GM12864 (cell line): Measurements from ENCODE around the gene DYNC1I2.

ENCODE experiments used
- DNase-seq: peaks from one replicate; pipeline ENCODE4 v3.0.0-alpha.2; 2011; ENCODE audit warnings: low read depth
- H3K4me3 ChIP-seq: 2 replicates; pipeline ENCODE4 v1.5.1; 2011; ENCODE audit warnings: mild to moderate bottlenecking, low read depth, low read length, control low read depth
- CTCF ChIP-seq: IDR thresholded peaks from 2 replicates; pipeline ENCODE4 v1.5.1; 2011; ENCODE audit warnings: low read depth, mild to moderate bottlenecking, moderate library complexity, low read length, control low read depth, inconsistent platforms; ENCODE audit errors: missing control alignments

The DYNC1I2 gene

GRCh38 chr2:171669121-171669520 is 18.1 kb upstream of the DYNC1I2 start:
- no peak for DNase-seq
- no peak for TF ChIP-seq CTCF
- H3K4me3 ChIP-seq = no peak overlapping the region

- no peak for TF ChIP-seq CTCF
- DNase-seq = no peak
- no peak overlapping the region for H3K4me3 ChIP-seq
Observed at GRCh38 chr2:171670655-171671054, 16.6 kb upstream of the DYNC1I2 start.

- no peak for DNase-seq
- H3K4me3 ChIP-seq = no peak overlapping the region
- no peak for TF ChIP-seq CTCF
Observed at GRCh38 chr2:171671867-171672266, 15.4 kb upstream of the DYNC1I2 start.

- no peak for DNase-seq
- no peak for TF ChIP-seq CTCF
- H3K4me3 ChIP-seq = no peak overlapping the region
Observed at GRCh38 chr2:171673905-171674304, 13.4 kb upstream of the DYNC1I2 start.

- TF ChIP-seq CTCF = no peak
- H3K4me3 ChIP-seq = no peak overlapping the region
- no peak for DNase-seq
Observed at GRCh38 chr2:171675810-171676345, 11.4 kb upstream of the DYNC1I2 start.

GRCh38 chr2:171678619-171679018 is 8.7 kb upstream of the DYNC1I2 start:
- no peak for TF ChIP-seq CTCF
- no peak overlapping the region for H3K4me3 ChIP-seq
- no peak for DNase-seq

- TF ChIP-seq CTCF = no peak
- DNase-seq = no peak
- H3K4me3 ChIP-seq = peak overlapping the region; percentile 91
Observed at GRCh38 chr2:171688129-171688465, 828 bp downstream of the DYNC1I2 start.
